Measurements from ENCODE around the gene WSCD1.
A peak's percentile ranks its signal among the peaks of the same experiment; 100 is the strongest.

The WSCD1 gene

GRCh38 chr17:6139447-6139832, 69.3 kb downstream of the WSCD1 start (continued):
- TF ChIP-seq KLF10 (tag by site-specific recombination; IDR thresholded peaks at IDR 0.05) (0 out of 2 replicates have a peak, but pooled peaks have one; percentile 28), KLF17 (tag by site-specific recombination; IDR thresholded peaks at IDR 0.05) (no peak), KLF8 (tag by site-specific recombination; IDR thresholded peaks at IDR 0.05) (no peak), REST (tag by site-specific recombination; IDR thresholded peaks at IDR 0.05) (no peak), ZNF792 (tag by site-specific recombination; IDR thresholded peaks at IDR 0.05) (no peak), ZEB2 (tag by site-specific recombination; IDR thresholded peaks at IDR 0.05) (peak; percentile 84), ZNF777 (tag by site-specific recombination; IDR thresholded peaks at IDR 0.05; ENCODE audit: borderline replicate concordance) (no peak), ZNF707 (tag by site-specific recombination; IDR thresholded peaks at IDR 0.05) (no peak), ZNF660 (tag by site-specific recombination; IDR thresholded peaks at IDR 0.05) (no peak), PRDM4 (tag by site-specific recombination; IDR thresholded peaks at IDR 0.05) (no peak), ZNF837 (tag by site-specific recombination; IDR thresholded peaks at IDR 0.05) (no peak), ZBTB1 (tag by site-specific recombination; IDR thresholded peaks at IDR 0.05) (no peak), ZFP41 (tag by site-specific recombination; IDR thresholded peaks at IDR 0.05; ENCODE audit: borderline replicate concordance) (no peak), MZF1 (tag by site-specific recombination; IDR thresholded peaks at IDR 0.05; ENCODE audit: borderline replicate concordance) (no peak), ZIC2 (tag by site-specific recombination; IDR thresholded peaks at IDR 0.05) (no peak), ZNF76 (tag by site-specific recombination; IDR thresholded peaks at IDR 0.05; ENCODE audit: borderline replicate concordance, low read depth) (peak; percentile 27; the same call in 1 of the 2 replicates), ZNF510 (tag by site-specific recombination; IDR thresholded peaks at IDR 0.05; ENCODE audit: insufficient replicate concordance) (no peak), BCL11B (tag by site-specific recombination; IDR thresholded peaks at IDR 0.05; ENCODE audit: low read depth) (no peak), HOXA7 (CRISPR knock-in tag; IDR thresholded peaks at IDR 0.05; ENCODE audit: borderline replicate concordance) (no peak), ZNF426 (tag by site-specific recombination; IDR thresholded peaks at IDR 0.05) (no peak), ZNF473 (tag by site-specific recombination; IDR thresholded peaks at IDR 0.05) (no peak), EGR2 (tag by site-specific recombination; IDR thresholded peaks at IDR 0.05; ENCODE audit: low read depth) (no peak), CTCF (tag by site-specific recombination; IDR thresholded peaks at IDR 0.05) (no peak), INSM2 (tag by site-specific recombination; IDR thresholded peaks at IDR 0.05) (peak; percentile 82), ZNF670 (tag by site-specific recombination; IDR thresholded peaks at IDR 0.05; ENCODE audit: low read depth) (no peak), PRDM1 (tag by site-specific recombination; IDR thresholded peaks at IDR 0.05) (no peak), ZNF664 (tag by site-specific recombination; IDR thresholded peaks at IDR 0.05) (no peak), ATF2 (tag by site-specific recombination; IDR thresholded peaks at IDR 0.05; ENCODE audit: low read depth) (no peak), ZNF155 (tag by site-specific recombination; IDR thresholded peaks at IDR 0.05) (no peak), ZNF555 (tag by site-specific recombination; conservative IDR thresholded peaks at IDR 0.05) (no peak)

Measured in HEK293 (cell line).